HUES64 (cell line): ENCODE measurements around the gene PAPOLG.

ENCODE experiments used
- H3K27ac ChIP-seq: 2 replicates; pipeline ENCODE4 v1.7.0; 2013; ENCODE audit warnings: low read depth, low read length, inconsistent platforms
- H3K27me3 ChIP-seq: 2 replicates; pipeline ENCODE4 v1.6.1; 2013; ENCODE audit warnings: mild to moderate bottlenecking, low read length; ENCODE audit not compliant: insufficient read depth
- H3K36me3 ChIP-seq: 2 replicates; pipeline ENCODE4 v1.6.1; 2013; ENCODE audit warnings: mild to moderate bottlenecking, low read length; ENCODE audit not compliant: insufficient read depth
- H3K4me1 ChIP-seq: 2 replicates; pipeline ENCODE4 v1.6.1; 2013; ENCODE audit warnings: mild to moderate bottlenecking, low read length, moderate library complexity; ENCODE audit not compliant: insufficient read depth
- H3K4me3 ChIP-seq: 2 replicates; pipeline ENCODE4 v1.5.1; 2013; ENCODE audit warnings: mild to moderate bottlenecking, low read length, moderate library complexity
- H3K9ac ChIP-seq: 2 replicates; pipeline ENCODE4 v1.6.1; 2013; ENCODE audit warnings: mild to moderate bottlenecking, low read depth, low read length
- H3K9me3 ChIP-seq: 2 replicates; pipeline ENCODE4 v1.6.1; 2013; ENCODE audit warnings: low read depth, low read length; ENCODE audit not compliant: insufficient read depth
- WGBS: fragments of 150-250, 120-280 bp; methylation state at CpG from one replicate; pipeline ENCODE4 v1.1.7; 2013; ENCODE audit warnings: missing lambda C conversion rate; 5-methylcytosine and 5-hydroxymethylcytosine counted together

Gene PAPOLG

DNA sequence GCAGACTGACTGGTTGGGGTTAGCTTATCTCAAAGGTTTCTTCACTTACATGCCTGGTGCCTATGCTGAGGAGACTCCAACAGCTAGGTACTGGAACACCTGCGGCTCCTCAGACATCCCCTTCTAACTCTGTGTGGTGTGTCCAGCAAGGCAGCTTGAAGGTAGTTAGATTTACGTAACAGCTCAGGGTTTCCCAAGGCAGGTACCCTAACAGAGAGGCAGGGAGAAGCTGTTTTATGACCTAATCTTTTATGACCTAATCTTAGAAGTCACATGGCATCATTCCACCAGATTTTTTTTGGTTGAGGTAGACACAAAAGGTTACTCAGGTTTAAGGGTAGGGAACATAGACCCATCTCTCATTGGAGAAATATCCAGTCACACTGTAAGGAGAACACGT lies 17.4 kb upstream of the PAPOLG start:
- peaks cover 37% of the 10 kb centered on the region for H3K27me3 ChIP-seq
- 93% methylated on average over 3 of the region's 3 CpGs for WGBS

DNA sequence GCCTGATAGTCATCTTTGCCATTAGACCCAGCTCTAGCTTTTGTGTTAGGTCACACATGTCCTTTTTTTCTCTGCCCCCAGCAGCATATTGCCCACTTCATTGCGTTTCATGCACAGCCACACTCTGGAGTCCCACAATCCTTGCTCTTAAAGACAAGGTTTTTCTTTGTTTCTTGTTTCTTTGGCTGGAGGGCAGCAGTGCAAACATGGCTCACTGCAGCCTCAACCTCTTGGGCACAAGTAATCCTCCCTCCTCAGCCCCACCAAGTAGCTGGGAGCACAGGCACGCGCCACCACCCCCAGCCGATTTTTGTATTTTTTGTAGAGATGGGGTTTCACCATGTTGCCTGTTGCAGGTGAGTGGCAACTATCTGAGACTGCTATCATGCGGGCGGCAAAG lies 16.9 kb upstream of the PAPOLG start:
- Histone ChIP-seq H3K36me3 (no peaks in the 10 kb centered on the region), H3K9ac (no peak overlapping the region), H3K27me3 (peaks cover 40% of the 10 kb centered on the region), H3K27ac (no peak overlapping the region), H3K9me3 (no peaks in the 10 kb centered on the region), H3K4me1 (peaks cover 9% of the 10 kb centered on the region), H3K4me3 (no peak overlapping the region)
- 87% methylated on average over 6 of the region's 6 CpGs for WGBS

More for the DNA sequence above, 17.4 kb upstream of the PAPOLG start:
- Histone ChIP-seq H3K4me1 (peaks cover 9% of the 10 kb centered on the region), H3K27ac (no peak overlapping the region), H3K9me3 (no peaks in the 10 kb centered on the region), H3K9ac (no peak overlapping the region), H3K36me3 (no peaks in the 10 kb centered on the region), H3K4me3 (no peak overlapping the region)

- H3K27me3 ChIP-seq, result peaks cover 35% of the 10 kb centered on the region
Observed at GRCh38 chr2:60741576-60741975, 14.5 kb upstream of the PAPOLG start.

DNA sequence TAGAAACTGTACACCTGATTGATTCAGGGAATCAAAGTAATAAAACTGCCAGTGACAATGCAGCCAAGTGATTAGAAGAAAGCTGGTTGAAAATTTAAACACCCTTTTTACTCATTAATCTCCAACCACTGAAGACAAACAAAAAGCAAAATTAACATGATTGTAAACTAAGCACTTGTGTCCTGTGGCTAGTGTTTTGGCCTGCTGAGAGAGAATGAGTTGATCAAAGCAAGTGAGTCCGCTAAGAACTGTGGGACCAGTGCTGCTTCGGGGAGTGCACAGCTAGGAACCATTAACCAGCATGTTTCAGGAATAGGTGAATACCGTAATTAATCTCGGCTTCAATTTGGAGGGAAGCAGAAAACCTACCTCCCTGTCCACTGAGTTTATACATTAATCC lies 13.6 kb upstream of the PAPOLG start:
- H3K9ac ChIP-seq, result no peak overlapping the region
- H3K36me3 ChIP-seq, result no peaks in the 10 kb centered on the region
- WGBS, result 7% methylated on average over 4 of the region's 4 CpGs
- H3K27me3 ChIP-seq, result peaks cover 34% of the 10 kb centered on the region
- H3K4me3 ChIP-seq, result no peak overlapping the region
- H3K9me3 ChIP-seq, result no peaks in the 10 kb centered on the region
- peaks cover 9% of the 10 kb centered on the region for H3K4me1 ChIP-seq
- no peak overlapping the region for H3K27ac ChIP-seq

More at GRCh38 chr2:60741576-60741975, 14.5 kb upstream of the PAPOLG start:
- peaks cover 9% of the 10 kb centered on the region for H3K4me1 ChIP-seq
- no peak overlapping the region for H3K4me3 ChIP-seq
- no peaks in the 10 kb centered on the region for H3K9me3 ChIP-seq
- WGBS, result 89% methylated on average over 11 of the region's 11 CpGs
- no peak overlapping the region for H3K27ac ChIP-seq
- H3K36me3 ChIP-seq, result no peaks in the 10 kb centered on the region
- H3K9ac ChIP-seq, result no peak overlapping the region

- no peak overlapping the region for H3K4me3 ChIP-seq
- no peak overlapping the region for H3K27ac ChIP-seq
- 93% methylated on average over 5 of the region's 5 CpGs for WGBS
- H3K4me1 ChIP-seq, result peaks cover 8% of the 10 kb centered on the region
- no peak overlapping the region for H3K9ac ChIP-seq
- H3K36me3 ChIP-seq, result no peaks in the 10 kb centered on the region
- peaks cover 31% of the 10 kb centered on the region for H3K27me3 ChIP-seq
- no peaks in the 10 kb centered on the region for H3K9me3 ChIP-seq
Observed at GRCh38 chr2:60745330-60745729, 10.7 kb upstream of the PAPOLG start.

DNA sequence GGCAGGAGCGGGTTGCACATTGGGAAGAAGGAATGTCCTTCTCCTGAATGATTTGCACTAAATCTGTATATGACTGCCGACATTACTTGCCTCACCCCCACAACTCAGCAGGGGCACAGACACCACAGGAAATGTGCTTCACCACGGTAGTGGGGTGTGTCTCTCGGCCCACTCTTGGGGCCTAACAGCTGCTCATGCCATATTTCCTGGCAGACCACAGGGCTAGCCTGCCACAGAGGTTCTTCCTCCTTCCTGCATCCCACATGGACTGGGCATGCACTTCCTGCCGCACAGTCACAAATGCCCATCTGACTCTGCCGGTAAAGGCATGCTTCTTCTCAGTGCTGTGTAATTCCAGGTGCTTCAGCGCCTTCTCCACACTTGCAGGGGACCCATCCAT lies 10.3 kb upstream of the PAPOLG start:
- peaks cover 4% of the 10 kb centered on the region; the same call in 1 of the 2 replicates for H3K4me1 ChIP-seq
- H3K27me3 ChIP-seq, result peaks cover 31% of the 10 kb centered on the region
- 83% methylated on average over 7 of the region's 7 CpGs for WGBS
- no peak overlapping the region for H3K9ac ChIP-seq
- no peaks in the 10 kb centered on the region for H3K9me3 ChIP-seq
- no peaks in the 10 kb centered on the region for H3K36me3 ChIP-seq
- H3K4me3 ChIP-seq, result no peak overlapping the region
- no peak overlapping the region for H3K27ac ChIP-seq

GRCh38 chr2:60746318-60746717 lies 9.8 kb upstream of the PAPOLG start:
- WGBS, result 87% methylated on average over 8 of the region's 8 CpGs
- H3K9me3 ChIP-seq, result no peaks in the 10 kb centered on the region
- no peaks in the 10 kb centered on the region for H3K36me3 ChIP-seq
- H3K4me1 ChIP-seq, result peaks cover 4% of the 10 kb centered on the region; the same call in 1 of the 2 replicates
- H3K9ac ChIP-seq, result no peak overlapping the region
- H3K4me3 ChIP-seq, result no peak overlapping the region
- H3K27me3 ChIP-seq, result peaks cover 31% of the 10 kb centered on the region
- no peak overlapping the region for H3K27ac ChIP-seq

DNA sequence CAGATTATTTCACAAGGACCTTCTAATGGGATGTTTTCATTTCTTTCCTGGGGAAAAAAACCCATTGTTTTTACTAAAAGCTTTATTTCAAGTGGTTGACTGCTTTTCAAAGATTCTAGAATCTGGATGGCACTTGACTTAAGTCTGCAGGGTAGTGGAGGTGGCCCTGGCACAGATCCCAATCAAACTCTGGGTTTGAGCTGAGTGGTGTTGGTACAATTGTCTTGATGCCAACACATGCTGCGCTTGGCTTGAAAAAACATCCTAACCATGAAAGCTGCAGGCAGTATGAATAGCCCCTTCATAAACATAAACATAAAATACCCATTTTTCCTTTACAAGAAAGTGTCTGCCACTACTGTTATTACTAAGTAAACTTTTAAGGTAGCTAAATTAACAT lies 3.6 kb downstream of the PAPOLG start:
- peaks cover 14% of the 10 kb centered on the region for H3K4me1 ChIP-seq
- no peak overlapping the region for H3K4me3 ChIP-seq
- no peaks in the 10 kb centered on the region for H3K27me3 ChIP-seq
- H3K36me3 ChIP-seq, result peaks cover 54% of the 10 kb centered on the region
- 93% methylated on average over 1 of the region's 1 CpG for WGBS
- H3K9me3 ChIP-seq, result no peaks in the 10 kb centered on the region
- H3K27ac ChIP-seq, result no peak overlapping the region
- H3K9ac ChIP-seq, result no peak overlapping the region

DNA sequence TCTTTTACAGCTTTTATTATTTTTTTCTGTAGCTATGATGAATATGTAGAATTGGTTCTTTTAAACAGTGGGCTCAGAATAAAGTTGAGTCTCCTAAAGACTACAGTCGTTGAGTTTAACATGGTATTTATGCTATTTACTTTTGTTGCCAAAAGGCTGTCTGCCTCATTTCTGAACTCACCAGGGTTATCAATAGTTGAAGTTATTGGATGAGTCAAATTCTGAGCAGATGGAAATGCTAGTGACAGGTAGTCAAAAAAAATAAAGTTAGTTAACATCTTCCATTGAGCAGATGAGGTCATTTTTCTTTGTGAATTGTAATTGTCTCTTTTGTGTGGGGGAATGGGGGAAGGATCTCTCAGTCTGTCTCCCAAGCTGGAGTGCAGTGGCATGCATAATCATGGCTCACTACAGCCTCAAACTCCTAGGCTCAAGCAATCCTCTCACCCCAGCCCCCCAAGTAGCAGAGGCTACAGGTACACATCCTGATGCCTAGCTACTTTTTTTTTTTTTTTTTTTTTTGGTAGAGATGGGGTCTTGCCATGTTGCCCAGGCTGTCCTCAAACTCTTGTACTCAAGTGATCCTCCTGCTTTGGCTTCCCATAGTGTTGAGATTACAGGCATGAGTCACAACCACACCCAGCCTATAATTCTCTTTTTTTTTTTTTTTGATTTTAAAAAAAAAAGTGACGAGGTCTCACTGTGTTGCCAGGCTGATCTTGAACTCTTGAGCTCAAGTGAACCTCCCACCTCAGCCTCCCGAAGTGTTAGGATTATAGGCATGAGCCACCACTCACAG lies 8.9 kb downstream of the PAPOLG start:
- no peaks in the 10 kb centered on the region for H3K27me3 ChIP-seq
- peaks cover 99% of the 10 kb centered on the region for H3K36me3 ChIP-seq
- H3K9ac ChIP-seq, result no peak overlapping the region
- no peaks in the 10 kb centered on the region for H3K9me3 ChIP-seq
- no peaks in the 10 kb centered on the region for H3K4me1 ChIP-seq
- 90% methylated on average over 3 of the region's 3 CpGs for WGBS
- no peak overlapping the region for H3K4me3 ChIP-seq
- no peak overlapping the region for H3K27ac ChIP-seq

- Histone ChIP-seq H3K27ac (no peak overlapping the region), H3K27me3 (no peaks in the 10 kb centered on the region), H3K9me3 (no peaks in the 10 kb centered on the region), H3K36me3 (peaks cover 99% of the 10 kb centered on the region), H3K4me1 (no peaks in the 10 kb centered on the region), H3K9ac (no peak overlapping the region), H3K4me3 (no peak overlapping the region)
- 97% methylated on average over 2 of the region's 3 CpGs for WGBS
Observed at GRCh38 chr2:60766283-60766682, 10.2 kb downstream of the PAPOLG start.

- no peak overlapping the region for H3K9ac ChIP-seq
- H3K27me3 ChIP-seq, result no peaks in the 10 kb centered on the region
- H3K36me3 ChIP-seq, result peaks cover 97% of the 10 kb centered on the region
- 96% methylated on average over 3 of the region's 3 CpGs for WGBS
- H3K27ac ChIP-seq, result no peak overlapping the region
- H3K4me1 ChIP-seq, result no peaks in the 10 kb centered on the region
- H3K4me3 ChIP-seq, result no peak overlapping the region
- no peaks in the 10 kb centered on the region for H3K9me3 ChIP-seq
Observed at GRCh38 chr2:60771508-60771907, 15.4 kb downstream of the PAPOLG start.
